Caco-2 (cell line): ENCODE measurements around the gene DBF4B. TPM values are rescaled to one million over a fixed set of nuclear protein-coding genes. Genes with fewer than 3 reads are reported as not detected.

ENCODE experiments used
- BruUV-seq: library from RNA; stranded (reverse); fragments of 400-500 nt; replicated peaks from 2 replicates; lab custom pipeline; 2021; lab: Mats Ljungman, UMichigan
- CTCF ChIA-PET: fragments of 300-600 bp; sonication (Branson Sonifier 250); formaldehyde crosslinking; loops from one replicate; lab custom pipeline; 2022; ENCODE audit warnings: antibody characterized with exemption; lab: Charles Lee
- POLR2A ChIA-PET: fragments of 300-600 bp; sonication (Branson Sonifier 250); formaldehyde crosslinking; loops from one replicate; lab custom pipeline; 2022; ENCODE audit warnings: antibody characterized with exemption; lab: Charles Lee
- DNase-seq, 2 experiments: peaks; one replicate each; pipeline versions ENCODE4 v3.0.0 to v3.0.0-alpha.2; 2020 to 2022
- H3K27me3 ChIP-seq: replicated peaks from 2 replicates; pipeline ENCODE4 v1.6.0; 2011; ENCODE audit warnings: low read length; ENCODE audit not compliant: control insufficient read depth, insufficient read depth
- H3K36me3 ChIP-seq: 2 replicates; pipeline ENCODE4 v1.5.1; 2011; ENCODE audit warnings: low read length; ENCODE audit not compliant: control insufficient read depth, insufficient read depth
- H3K4me1 ChIP-seq: fragments of 250-450 bp; sonication (Bioruptor Pico); 2 replicates; pipeline ENCODE4 v1.5.1; 2020; ENCODE audit warnings: mild to moderate bottlenecking
- H3K4me3 ChIP-seq: 2 replicates; pipeline ENCODE4 v1.5.1; 2011; ENCODE audit warnings: low read depth, mild to moderate bottlenecking, control low read depth, low read length
- H3K9me3 ChIP-seq: fragments of 250-450 bp; sonication (Bioruptor Pico); 2 replicates; pipeline ENCODE4 v1.5.1; 2020; ENCODE audit warnings: mild to moderate bottlenecking, moderate library complexity
- H3K27ac Mint-ChIP-seq: one replicate; pipeline ENCODE4 v1.8.0; 2022; ENCODE audit warnings: mixed read lengths; ENCODE audit not compliant: unreplicated experiment
- H3K27me3 Mint-ChIP-seq: one replicate; pipeline ENCODE4 v1.8.0; 2022; ENCODE audit warnings: mixed read lengths; ENCODE audit not compliant: insufficient read depth, unreplicated experiment
- H3K36me3 Mint-ChIP-seq: one replicate; pipeline ENCODE4 v1.8.0; 2022; ENCODE audit warnings: mild to moderate bottlenecking, mixed read lengths; ENCODE audit not compliant: insufficient read depth, unreplicated experiment
- H3K4me1 Mint-ChIP-seq: one replicate; pipeline ENCODE4 v1.8.0; 2022; ENCODE audit warnings: low read depth, mixed read lengths; ENCODE audit not compliant: unreplicated experiment
- H3K4me3 Mint-ChIP-seq: one replicate; pipeline ENCODE4 v1.8.0; 2022; ENCODE audit warnings: mild to moderate bottlenecking, moderate library complexity, mixed read lengths; ENCODE audit not compliant: unreplicated experiment
- H3K9me3 Mint-ChIP-seq: one replicate; pipeline ENCODE4 v1.8.0; 2022; ENCODE audit warnings: mixed read lengths; ENCODE audit not compliant: unreplicated experiment
- intact Hi-C: fragments of 100-400 bp; cut with micrococcal nuclease; formaldehyde crosslinking; loops from one replicate; pipeline ENCODE4 v1.10.0; 2022; ENCODE audit not compliant: unreplicated experiment
- total RNA-seq: library from RNA; stranded (reverse); gene quantifications from 2 replicates; pipeline ENCODE4 v1.2.3, GENCODE V29; 2022
- TF ChIP-seq, protein P1 (sequence below), 2 experiments: fragments of 200-600 bp in 1 of 2; IDR thresholded peaks; 1 replicate in 1 of 2; 2 replicates in 1 of 2; pipeline versions ENCODE4 v1.5.1 to v1.8.0; 2011 to 2022; ENCODE audit warnings: antibody characterized with exemption in 1 of 2, control low read depth in 1 of 2, inconsistent platforms in 1 of 2, low read depth in 1 of 2, low read length in 1 of 2, mild to moderate bottlenecking in 1 of 2, moderate library complexity in 1 of 2; ENCODE audit not compliant: insufficient read depth in 1 of 2, severe bottlenecking in 1 of 2, unreplicated experiment in 1 of 2

Gene DBF4B
- total RNA-seq, 1 experiment from 2014 or later: 34.2 TPM

DNA sequence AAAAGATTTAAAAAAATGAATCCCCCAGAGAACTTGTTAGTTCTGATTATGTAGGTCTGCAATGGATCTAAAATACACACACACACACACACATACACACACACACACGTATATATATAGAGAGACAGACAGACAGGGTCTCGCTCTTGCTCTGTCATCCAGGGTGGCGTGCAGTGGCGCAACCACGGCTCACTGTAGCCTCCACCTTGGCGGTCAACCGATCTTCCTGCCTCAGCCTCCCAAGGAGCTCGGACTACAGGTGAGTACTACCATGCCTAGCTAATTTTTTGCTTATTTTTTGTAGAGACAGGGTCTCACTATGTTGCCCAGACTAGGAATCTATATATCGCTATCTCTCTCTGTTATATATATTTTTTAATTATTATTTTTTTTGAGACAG lies 88.3 kb downstream of the DBF4B start:
- POLR2A ChIA-PET: no interaction called here
- Histone ChIP-seq H3K9me3 (no peaks in the 10 kb centered on the region), H3K4me3 (no peak overlapping the region), H3K27me3 (no peaks in the 10 kb centered on the region), H3K36me3 (no peaks in the 10 kb centered on the region), H3K4me1 (no peaks in the 10 kb centered on the region)
- TF ChIP-seq, protein P1, sequence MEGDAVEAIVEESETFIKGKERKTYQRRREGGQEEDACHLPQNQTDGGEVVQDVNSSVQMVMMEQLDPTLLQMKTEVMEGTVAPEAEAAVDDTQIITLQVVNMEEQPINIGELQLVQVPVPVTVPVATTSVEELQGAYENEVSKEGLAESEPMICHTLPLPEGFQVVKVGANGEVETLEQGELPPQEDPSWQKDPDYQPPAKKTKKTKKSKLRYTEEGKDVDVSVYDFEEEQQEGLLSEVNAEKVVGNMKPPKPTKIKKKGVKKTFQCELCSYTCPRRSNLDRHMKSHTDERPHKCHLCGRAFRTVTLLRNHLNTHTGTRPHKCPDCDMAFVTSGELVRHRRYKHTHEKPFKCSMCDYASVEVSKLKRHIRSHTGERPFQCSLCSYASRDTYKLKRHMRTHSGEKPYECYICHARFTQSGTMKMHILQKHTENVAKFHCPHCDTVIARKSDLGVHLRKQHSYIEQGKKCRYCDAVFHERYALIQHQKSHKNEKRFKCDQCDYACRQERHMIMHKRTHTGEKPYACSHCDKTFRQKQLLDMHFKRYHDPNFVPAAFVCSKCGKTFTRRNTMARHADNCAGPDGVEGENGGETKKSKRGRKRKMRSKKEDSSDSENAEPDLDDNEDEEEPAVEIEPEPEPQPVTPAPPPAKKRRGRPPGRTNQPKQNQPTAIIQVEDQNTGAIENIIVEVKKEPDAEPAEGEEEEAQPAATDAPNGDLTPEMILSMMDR (IDR thresholded peaks at IDR 0.05; ENCODE audit: insufficient read depth in 1 of 2, low read depth in 1 of 2, low read length in 1 of 2, severe bottlenecking in 1 of 2, unreplicated experiment in 1 of 2): no peak
- peaks cover 6% of the 10 kb centered on the region for H3K36me3 Mint-ChIP-seq
- H3K27me3 Mint-ChIP-seq: no peaks in the 10 kb centered on the region
- no peaks in the 10 kb centered on the region for H3K9me3 Mint-ChIP-seq
- intact Hi-C loops: no loop called here
- no peaks in the 10 kb centered on the region for H3K4me1 Mint-ChIP-seq
- BruUV-seq: no TSS peak
- no peak overlapping the region for H3K27ac Mint-ChIP-seq
- H3K4me3 Mint-ChIP-seq: no peak overlapping the region
- DNase-seq: no peak
- CTCF ChIA-PET: no interaction called here

DNA sequence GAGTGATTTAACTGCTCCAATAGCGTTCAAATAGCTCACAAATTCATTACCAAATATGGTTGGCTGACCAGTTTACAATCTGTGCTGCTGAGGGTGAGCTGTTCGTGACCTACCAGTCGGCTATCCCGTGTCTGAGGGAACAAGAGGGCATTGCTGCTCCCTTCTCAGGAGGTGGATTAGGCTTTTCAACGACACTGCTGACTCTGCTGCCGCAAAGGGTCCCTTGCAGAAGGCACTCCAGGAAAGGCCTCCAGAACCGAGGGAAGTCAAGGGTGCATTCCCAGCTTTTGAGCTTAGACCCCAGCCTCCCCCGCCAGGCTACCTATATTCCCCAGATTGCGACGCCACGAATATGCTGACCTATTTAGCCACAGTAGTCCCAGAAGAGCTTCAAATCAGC lies 89.3 kb downstream of the DBF4B start:
- TF ChIP-seq, protein P1 (IDR thresholded peaks at IDR 0.05; ENCODE audit: insufficient read depth in 1 of 2, low read depth in 1 of 2, low read length in 1 of 2, severe bottlenecking in 1 of 2, unreplicated experiment in 1 of 2): no peak
- Histone ChIP-seq H3K27me3 (no peaks in the 10 kb centered on the region), H3K4me3 (no peak overlapping the region), H3K36me3 (no peaks in the 10 kb centered on the region), H3K4me1 (no peaks in the 10 kb centered on the region), H3K9me3 (no peaks in the 10 kb centered on the region)
- BruUV-seq: no TSS peak
- Mint-ChIP-seq H3K9me3 (no peaks in the 10 kb centered on the region), H3K36me3 (peaks cover 16% of the 10 kb centered on the region), H3K27ac (no peak overlapping the region), H3K27me3 (no peaks in the 10 kb centered on the region), H3K4me3 (no peak overlapping the region), H3K4me1 (no peaks in the 10 kb centered on the region)
- intact Hi-C loops: no loop called here
- DNase-seq: no peak
- POLR2A ChIA-PET: no interaction called here
- CTCF ChIA-PET: interaction anchor here (1.3 kb wide), 1 partner anchor 107 kb away, joined by 3 read pairs; no protein-coding TSS in a partner anchor

DNA sequence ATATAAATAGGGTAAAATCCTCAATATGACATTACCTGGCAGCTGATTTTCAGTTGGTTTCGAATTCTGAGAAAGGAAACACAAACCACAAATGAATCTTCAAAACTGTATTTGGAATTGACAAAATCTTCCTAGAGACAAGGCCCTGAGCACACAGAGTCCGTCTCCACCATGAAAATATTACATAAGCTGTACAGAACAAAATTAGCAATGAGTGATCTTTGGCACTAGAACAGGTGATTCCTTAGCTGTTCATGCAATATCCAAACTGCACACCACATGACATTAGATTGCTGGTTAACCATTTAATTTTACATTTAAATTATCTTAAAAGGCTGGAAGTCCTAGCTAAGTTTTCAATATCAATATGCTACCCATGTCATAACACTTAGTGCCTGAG lies 89.9 kb downstream of the DBF4B start:
- no peaks in the 10 kb centered on the region for H3K4me1 ChIP-seq
- H3K9me3 ChIP-seq: no peaks in the 10 kb centered on the region
- Mint-ChIP-seq H3K27ac (no peak overlapping the region), H3K36me3 (peaks cover 19% of the 10 kb centered on the region), H3K27me3 (no peaks in the 10 kb centered on the region), H3K9me3 (no peaks in the 10 kb centered on the region), H3K4me3 (no peak overlapping the region), H3K4me1 (no peaks in the 10 kb centered on the region)
- POLR2A ChIA-PET: no interaction called here
- no TSS peak for BruUV-seq
- no peaks in the 10 kb centered on the region for H3K27me3 ChIP-seq
- intact Hi-C loops: no loop called here
- CTCF ChIA-PET: interaction anchor here (1.3 kb wide), 1 partner anchor 107 kb away, joined by 3 read pairs; no protein-coding TSS in a partner anchor
- no peak overlapping the region for H3K4me3 ChIP-seq
- H3K36me3 ChIP-seq: no peaks in the 10 kb centered on the region
- DNase-seq: no peak
- TF ChIP-seq, protein P1 (IDR thresholded peaks at IDR 0.05; ENCODE audit: insufficient read depth in 1 of 2, low read depth in 1 of 2, low read length in 1 of 2, severe bottlenecking in 1 of 2, unreplicated experiment in 1 of 2): no peak

Other genes with a start within 250 kb of the DBF4B start
- 53.4 and 55.5 TPM in 2 replicates for gene GPATCH8, start 205.3 kb upstream of the DBF4B start, total RNA-seq
- 36.4 and 39.5 TPM in 2 replicates for gene FZD2, start 151.2 kb upstream of the DBF4B start, total RNA-seq
- not detected in 2 replicates for gene MEIOC, start 52.2 kb upstream of the DBF4B start, total RNA-seq
- gene CCDC43, start 18.9 kb upstream of the DBF4B start, total RNA-seq: 54.3 and 54.8 TPM in 2 replicates
- 1.9 and 2.3 TPM in 2 replicates for gene ADAM11, start 50.3 kb downstream of the DBF4B start, total RNA-seq
- 33.5 and 34.6 TPM in 2 replicates for gene GJC1, start 121.6 kb downstream of the DBF4B start, total RNA-seq
- gene HIGD1B, start 139.2 kb downstream of the DBF4B start, total RNA-seq: not detected in 2 replicates
- 175 and 186 TPM in 2 replicates for gene EFTUD2, start 190.8 kb downstream of the DBF4B start, total RNA-seq
- not detected in 2 replicates for gene GFAP, start 206.8 kb downstream of the DBF4B start, total RNA-seq
- gene KIF18B, start 239.1 kb downstream of the DBF4B start, total RNA-seq: 63.6 and 68.4 TPM in 2 replicates